HEK293 (cell line): ENCODE results near the gene GAS2L2.

Experiments used
- CTCF ChIA-PET: fragments of 350-600 bp; formaldehyde crosslinking; extraction: SDS; loops from one replicate; lab custom pipeline; 2021; ENCODE audit warnings: antibody characterized with exemption; lab: Yijun Ruan, JAX
- POLR2A ChIA-PET: fragments of 300-600 bp; formaldehyde crosslinking; extraction: SDS; loops from one replicate; lab custom pipeline; 2020; ENCODE audit warnings: antibody characterized with exemption, inconsistent platforms; lab: Yijun Ruan, JAX
- H3K27ac ChIP-seq: fragments of 200-500 bp; sonication (Bioruptor generic); 2 replicates; pipeline ENCODE4 v1.5.1; 2014; ENCODE audit warnings: low read depth, low read length, control low read depth, inconsistent platforms; ENCODE audit errors: extremely low read depth
- H3K36me3 ChIP-seq, 2 experiments: fragments of 200-500 bp in 1 of 2; sonication (Bioruptor generic) in 1 of 2; 1 replicate in 1 of 2; 2 replicates in 1 of 2; pipeline ENCODE4 v1.5.1; 2014 to 2017; ENCODE audit warnings: inconsistent platforms in 2 of 2, low read length in 2 of 2; ENCODE audit not compliant: control insufficient read depth in 2 of 2, insufficient read depth in 1 of 2
- H3K4me1 ChIP-seq: fragments of 200-500 bp; sonication (Bioruptor generic); 2 replicates; pipeline ENCODE4 v1.5.1; 2014; ENCODE audit warnings: mild to moderate bottlenecking, low read length, inconsistent platforms; ENCODE audit not compliant: control insufficient read depth, insufficient read depth
- H3K4me3 ChIP-seq: 2 replicates; pipeline ENCODE4 v1.5.1; 2011; ENCODE audit warnings: low read depth, mild to moderate bottlenecking, control low read depth, low read length, moderate library complexity
- H3K9me3 ChIP-seq: fragments of 200-500 bp; sonication (Bioruptor generic); 2 replicates; pipeline ENCODE4 v1.5.1; 2014; ENCODE audit warnings: low read depth, low read length, inconsistent platforms; ENCODE audit not compliant: control insufficient read depth, insufficient read depth
- GLI2 ChIP-seq: fragments of 450-650 bp; formaldehyde crosslinking; IDR thresholded peaks from 2 replicates; pipeline ENCODE4; 2017; ENCODE audit warnings: missing biosample characterization, missing genetic modification characterization, low read depth, borderline replicate concordance
- REPIN1 ChIP-seq: fragments of 450-650 bp; formaldehyde crosslinking; IDR thresholded peaks from 2 replicates; pipeline ENCODE4 v1.5.1; 2017; ENCODE audit warnings: missing biosample characterization, missing genetic modification characterization, low read depth
- SALL2 ChIP-seq: fragments of 450-650 bp; formaldehyde crosslinking; IDR thresholded peaks from 2 replicates; pipeline ENCODE4 v1.5.0; 2017; ENCODE audit warnings: missing biosample characterization, mild to moderate bottlenecking, missing genetic modification characterization, borderline replicate concordance
- SCRT1 ChIP-seq: fragments of 450-650 bp; formaldehyde crosslinking; IDR thresholded peaks from 2 replicates; pipeline ENCODE4 v1.5.1; 2016; ENCODE audit warnings: missing biosample characterization, missing genetic modification characterization, borderline replicate concordance
- SCRT2 ChIP-seq: fragments of 450-650 bp; formaldehyde crosslinking; IDR thresholded peaks from 2 replicates; pipeline ENCODE4 v1.5.1; 2016; ENCODE audit warnings: missing biosample characterization, missing genetic modification characterization
- ZFHX2 ChIP-seq: fragments of 450-650 bp; formaldehyde crosslinking; conservative IDR thresholded peaks from 2 replicates; pipeline ENCODE4 v1.5.1; 2016; ENCODE audit warnings: missing biosample characterization, missing genetic modification characterization
- ZNF202 ChIP-seq: fragments of 450-650 bp; formaldehyde crosslinking; IDR thresholded peaks from 2 replicates; pipeline ENCODE4 v1.5.1; 2016; ENCODE audit warnings: missing biosample characterization, missing genetic modification characterization, borderline replicate concordance
- ZNF37A ChIP-seq: fragments of 450-650 bp; IDR thresholded peaks from 2 replicates; pipeline ENCODE4 v1.5.1; 2018; ENCODE audit warnings: missing biosample characterization, missing genetic modification characterization
- ZNF521 ChIP-seq: fragments of 450-650 bp; formaldehyde crosslinking; IDR thresholded peaks from 2 replicates; pipeline ENCODE4 v1.5.1; 2017; ENCODE audit warnings: missing biosample characterization, mild to moderate bottlenecking, missing genetic modification characterization
- ZNF530 ChIP-seq: fragments of 450-650 bp; formaldehyde crosslinking; IDR thresholded peaks from 2 replicates; pipeline ENCODE4 v1.5.1; 2016; ENCODE audit warnings: low read depth, missing biosample characterization, missing genetic modification characterization
- ZNF561 ChIP-seq: fragments of 450-650 bp; IDR thresholded peaks from 2 replicates; pipeline ENCODE4 v1.5.1; 2018; ENCODE audit warnings: missing biosample characterization, missing genetic modification characterization, borderline replicate concordance
- ZNF624 ChIP-seq: fragments of 450-650 bp; formaldehyde crosslinking; IDR thresholded peaks from 2 replicates; pipeline ENCODE4 v1.5.1; 2017; ENCODE audit warnings: missing biosample characterization, missing genetic modification characterization
- ZSCAN16 ChIP-seq: fragments of 450-650 bp; formaldehyde crosslinking; IDR thresholded peaks from 2 replicates; pipeline ENCODE4 v1.5.1; 2016; ENCODE audit warnings: missing biosample characterization, missing genetic modification characterization
- TF ChIP-seq, protein P1 (sequence below): fragments of 450-650 bp; formaldehyde crosslinking; IDR thresholded peaks from 2 replicates; pipeline ENCODE4 v1.5.1; 2016; ENCODE audit warnings: missing biosample characterization, missing genetic modification characterization
- TF ChIP-seq, protein P2 (sequence below): fragments of 450-650 bp; formaldehyde crosslinking; IDR thresholded peaks from 2 replicates; pipeline ENCODE4 v1.5.1; 2016; ENCODE audit warnings: missing biosample characterization, missing genetic modification characterization

The GAS2L2 gene

DNA sequence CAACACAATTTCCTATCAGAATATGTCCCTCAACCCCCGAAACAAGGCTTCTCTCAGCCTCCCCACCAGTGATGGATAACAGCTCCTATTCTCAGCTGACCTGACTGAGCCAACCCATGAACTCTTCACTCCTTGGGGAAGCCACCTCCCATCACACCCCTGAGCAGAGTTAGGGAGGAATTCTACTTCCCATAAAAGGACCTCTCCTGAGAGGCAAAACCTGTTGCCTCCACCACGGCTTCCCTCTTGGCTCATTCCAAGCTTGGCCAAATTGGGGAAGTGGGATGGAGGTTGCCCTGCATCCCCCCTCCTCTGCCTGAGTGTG is 27.3 kb downstream of the GAS2L2 start:
- Histone ChIP-seq H3K4me3 (no peak overlapping the region), H3K27ac (peak overlapping the region; percentile 56; the same call in 1 of the 2 replicates), H3K9me3 (no peaks in the 10 kb centered on the region), H3K4me1 (peaks cover 29% of the 10 kb centered on the region), H3K36me3 (peaks cover 26 to 47% of the 10 kb centered on the region in 2 experiments)
- TF ChIP-seq SCRT2 (tag by site-specific recombination) (peak; percentile 92), REPIN1 (tag by site-specific recombination) (no peak), ZNF561 (tag by site-specific recombination) (no peak), SCRT1 (tag by site-specific recombination) (peak; percentile 85), SALL2 (tag by site-specific recombination) (no peak), ZNF37A (tag by site-specific recombination) (no peak)
- TF ChIP-seq, protein P1, sequence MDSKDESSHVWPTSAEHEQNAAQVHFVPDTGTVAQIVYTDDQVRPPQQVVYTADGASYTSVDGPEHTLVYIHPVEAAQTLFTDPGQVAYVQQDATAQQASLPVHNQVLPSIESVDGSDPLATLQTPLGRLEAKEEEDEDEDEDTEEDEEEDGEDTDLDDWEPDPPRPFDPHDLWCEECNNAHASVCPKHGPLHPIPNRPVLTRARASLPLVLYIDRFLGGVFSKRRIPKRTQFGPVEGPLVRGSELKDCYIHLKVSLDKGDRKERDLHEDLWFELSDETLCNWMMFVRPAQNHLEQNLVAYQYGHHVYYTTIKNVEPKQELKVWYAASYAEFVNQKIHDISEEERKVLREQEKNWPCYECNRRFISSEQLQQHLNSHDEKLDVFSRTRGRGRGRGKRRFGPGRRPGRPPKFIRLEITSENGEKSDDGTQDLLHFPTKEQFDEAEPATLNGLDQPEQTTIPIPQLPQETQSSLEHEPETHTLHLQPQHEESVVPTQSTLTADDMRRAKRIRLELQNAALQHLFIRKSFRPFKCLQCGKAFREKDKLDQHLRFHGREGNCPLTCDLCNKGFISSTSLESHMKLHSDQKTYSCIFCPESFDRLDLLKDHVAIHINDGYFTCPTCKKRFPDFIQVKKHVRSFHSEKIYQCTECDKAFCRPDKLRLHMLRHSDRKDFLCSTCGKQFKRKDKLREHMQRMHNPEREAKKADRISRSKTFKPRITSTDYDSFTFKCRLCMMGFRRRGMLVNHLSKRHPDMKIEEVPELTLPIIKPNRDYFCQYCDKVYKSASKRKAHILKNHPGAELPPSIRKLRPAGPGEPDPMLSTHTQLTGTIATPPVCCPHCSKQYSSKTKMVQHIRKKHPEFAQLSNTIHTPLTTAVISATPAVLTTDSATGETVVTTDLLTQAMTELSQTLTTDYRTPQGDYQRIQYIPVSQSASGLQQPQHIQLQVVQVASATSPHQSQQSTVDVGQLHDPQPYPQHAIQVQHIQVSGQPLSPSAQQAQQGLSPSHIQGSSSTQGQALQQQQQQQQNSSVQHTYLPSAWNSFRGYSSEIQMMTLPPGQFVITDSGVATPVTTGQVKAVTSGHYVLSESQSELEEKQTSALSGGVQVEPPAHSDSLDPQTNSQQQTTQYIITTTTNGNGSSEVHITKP, result 0 out of 2 replicates have a peak, but pooled peaks have one; percentile 44
- CTCF ChIA-PET, result interaction anchor here (2.3 to 3.2 kb wide), 2 partner anchors 38 to 111 kb away, joined by 11 to 23 read pairs; no protein-coding TSS in a partner anchor
- POLR2A ChIA-PET, result interaction anchor here (0.7 to 1.4 kb wide), 2 partner anchors 14 to 38 kb away, joined by 3 to 4 read pairs; no protein-coding TSS in a partner anchor

DNA sequence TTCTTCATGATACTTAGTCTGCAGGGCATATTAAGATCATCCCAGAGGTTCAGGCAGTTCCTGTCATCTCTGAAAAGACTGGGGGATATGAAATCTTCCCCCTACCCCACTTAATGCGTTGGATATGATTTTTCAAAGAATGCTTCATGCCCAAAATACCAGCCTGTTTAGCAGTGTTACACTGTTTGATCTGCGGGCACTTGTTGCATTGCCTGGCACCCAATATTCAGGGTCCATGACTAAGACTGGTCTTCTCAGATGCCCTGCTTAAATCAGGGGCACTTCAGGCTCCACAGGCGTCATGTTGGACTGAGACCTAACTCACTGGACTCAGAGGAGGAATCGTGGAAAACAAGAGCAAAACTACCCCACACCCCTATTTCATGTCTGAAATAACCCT is 28.0 kb downstream of the GAS2L2 start:
- Histone ChIP-seq H3K4me1 (peaks cover 29% of the 10 kb centered on the region), H3K4me3 (no peak overlapping the region), H3K27ac (no peak overlapping the region), H3K9me3 (no peaks in the 10 kb centered on the region), H3K36me3 (peaks cover 26 to 49% of the 10 kb centered on the region in 2 experiments)
- ChIA-PET CTCF (interaction anchor here (2.3 kb wide), 1 partner anchor 39 kb away, joined by 11 read pairs; no protein-coding TSS in a partner anchor), POLR2A (no interaction called here)
- TF ChIP-seq ZNF521 (no peak), SCRT2 (tag by site-specific recombination) (peak; percentile 82), ZFHX2 (no peak), SCRT1 (tag by site-specific recombination) (peak; percentile 75; the same call in 1 of the 2 replicates)

DNA sequence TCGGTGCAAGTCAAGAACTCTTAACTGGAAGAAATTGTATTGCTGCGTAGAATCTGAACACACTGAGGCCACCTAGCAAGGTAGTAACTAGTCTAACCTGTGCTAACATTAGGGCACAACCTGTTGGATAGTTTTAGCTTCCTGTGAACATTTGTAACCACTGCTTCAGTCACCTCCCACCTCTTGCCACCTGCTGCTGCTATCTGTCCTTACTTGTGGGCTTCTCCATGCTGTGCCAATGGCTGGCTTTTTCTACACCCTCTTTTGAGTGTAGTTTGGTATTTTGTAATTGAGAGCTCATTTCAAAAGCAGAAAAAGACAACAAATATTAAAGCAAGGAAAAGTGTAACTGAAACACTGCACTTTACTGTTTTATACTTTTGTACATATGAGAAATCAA is 29.3 kb downstream of the GAS2L2 start:
- POLR2A ChIA-PET, result no interaction called here
- TF ChIP-seq SCRT2 (tag by site-specific recombination), result peak; percentile 64
- TF ChIP-seq, protein P2, sequence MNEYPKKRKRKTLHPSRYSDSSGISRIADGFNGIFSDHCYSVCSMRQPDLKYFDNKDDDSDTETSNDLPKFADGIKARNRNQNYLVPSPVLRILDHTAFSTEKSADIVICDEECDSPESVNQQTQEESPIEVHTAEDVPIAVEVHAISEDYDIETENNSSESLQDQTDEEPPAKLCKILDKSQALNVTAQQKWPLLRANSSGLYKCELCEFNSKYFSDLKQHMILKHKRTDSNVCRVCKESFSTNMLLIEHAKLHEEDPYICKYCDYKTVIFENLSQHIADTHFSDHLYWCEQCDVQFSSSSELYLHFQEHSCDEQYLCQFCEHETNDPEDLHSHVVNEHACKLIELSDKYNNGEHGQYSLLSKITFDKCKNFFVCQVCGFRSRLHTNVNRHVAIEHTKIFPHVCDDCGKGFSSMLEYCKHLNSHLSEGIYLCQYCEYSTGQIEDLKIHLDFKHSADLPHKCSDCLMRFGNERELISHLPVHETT (tag by site-specific recombination), result no peak
- TF ChIP-seq GLI2, result no peak
- no peak for TF ChIP-seq ZNF530 (tag by site-specific recombination)
- no peak for TF ChIP-seq ZNF202 (tag by site-specific recombination)
- no peak for TF ChIP-seq ZSCAN16
- TF ChIP-seq ZNF624, result no peak
- 0 out of 2 replicates have a peak, but pooled peaks have one; percentile 50 for TF ChIP-seq SCRT1 (tag by site-specific recombination)
- Histone ChIP-seq H3K27ac (no peak overlapping the region), H3K36me3 (peaks cover 32 to 58% of the 10 kb centered on the region in 2 experiments), H3K4me3 (no peak overlapping the region), H3K4me1 (peaks cover 17% of the 10 kb centered on the region), H3K9me3 (no peaks in the 10 kb centered on the region)
- CTCF ChIA-PET, result interaction anchor here (0.9 to 1.5 kb wide), 2 partner anchors 23 to 40 kb away, joined by 4 to 5 read pairs; no protein-coding TSS in a partner anchor
